NCI-H82 treated with DMSO at 0.1 percent for 48 hours (cell line): Measurements from ENCODE around the gene SERPIND1.
"Not testable (repeated sequence)": the region's sequence is repeated elsewhere in the genome, so short reads cannot be mapped to it uniquely, and the experiment has no call there.

ENCODE experiments used
- DNase-seq: peaks from one replicate; lab custom pipeline; 2025; ENCODE audit not compliant: unreplicated experiment; lab: John Stamatoyannopoulos, UW

Gene SERPIND1, protein sequence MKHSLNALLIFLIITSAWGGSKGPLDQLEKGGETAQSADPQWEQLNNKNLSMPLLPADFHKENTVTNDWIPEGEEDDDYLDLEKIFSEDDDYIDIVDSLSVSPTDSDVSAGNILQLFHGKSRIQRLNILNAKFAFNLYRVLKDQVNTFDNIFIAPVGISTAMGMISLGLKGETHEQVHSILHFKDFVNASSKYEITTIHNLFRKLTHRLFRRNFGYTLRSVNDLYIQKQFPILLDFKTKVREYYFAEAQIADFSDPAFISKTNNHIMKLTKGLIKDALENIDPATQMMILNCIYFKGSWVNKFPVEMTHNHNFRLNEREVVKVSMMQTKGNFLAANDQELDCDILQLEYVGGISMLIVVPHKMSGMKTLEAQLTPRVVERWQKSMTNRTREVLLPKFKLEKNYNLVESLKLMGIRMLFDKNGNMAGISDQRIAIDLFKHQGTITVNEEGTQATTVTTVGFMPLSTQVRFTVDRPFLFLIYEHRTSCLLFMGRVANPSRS

DNA sequence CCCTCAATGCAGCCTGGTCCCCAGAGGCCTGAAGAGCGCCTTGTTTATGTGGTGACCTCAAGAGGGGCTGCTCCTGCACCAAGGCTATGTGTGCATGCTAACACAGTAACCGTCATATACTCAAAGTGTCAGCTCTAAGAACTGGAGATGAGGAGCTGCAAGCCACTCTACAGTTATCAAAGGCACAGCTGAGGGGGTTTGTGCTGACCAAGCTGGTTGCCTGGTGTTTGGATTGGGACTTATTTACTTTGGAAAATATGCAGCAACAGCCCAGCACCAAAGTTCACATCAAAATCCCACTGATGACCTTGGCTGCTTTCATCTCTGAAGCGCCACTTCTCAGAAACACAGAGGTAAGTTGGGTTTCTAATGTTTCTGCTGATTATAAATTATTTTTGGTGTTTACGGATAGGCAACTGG, at the start of gene SERPIND1:
Gene SERPIND1, plus strand, starts transcription at position 321 of the 420 bp plus-strand sequence. CDS start 5,200 bp downstream, outside the sequence.
- no peak for DNase-seq

DNA sequence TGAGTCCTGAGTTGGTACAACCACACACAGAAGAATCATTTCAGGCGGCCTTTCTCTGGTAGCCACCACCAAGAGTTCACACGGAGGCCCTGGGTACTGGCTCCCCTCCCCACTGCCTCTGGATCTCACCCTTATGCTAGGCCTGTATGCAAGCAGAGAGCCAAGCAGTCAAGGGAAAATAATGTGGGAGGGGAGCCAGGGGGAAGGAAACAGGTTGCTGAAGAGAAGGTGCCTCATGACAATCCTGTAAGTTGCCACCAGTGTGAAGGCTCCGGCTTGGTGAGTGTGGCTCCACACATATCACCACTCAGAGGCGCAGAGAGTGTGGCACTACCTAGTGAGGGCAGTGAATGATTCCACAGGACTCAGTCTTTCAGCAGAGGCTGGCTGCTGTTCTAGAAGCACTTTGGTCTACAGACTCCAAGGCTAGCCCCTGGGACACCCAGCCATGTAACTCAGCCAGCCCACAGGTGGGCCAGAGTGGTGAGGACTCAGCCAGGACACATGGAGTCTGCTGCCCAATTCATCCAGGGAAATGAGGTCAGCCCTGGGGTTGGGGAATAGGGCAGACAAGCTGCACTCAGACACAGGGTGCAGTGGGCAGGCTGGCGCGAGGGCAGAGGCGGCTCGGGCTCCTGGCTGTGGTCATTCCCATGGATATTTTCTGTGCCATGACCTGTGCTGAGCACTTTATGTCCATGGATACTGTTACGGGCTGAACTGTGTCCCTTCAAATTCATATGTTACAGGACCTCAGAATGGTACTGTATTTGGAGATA, 49.0 kb upstream of the SERPIND1 start:
- DNase-seq = no peak

DNA sequence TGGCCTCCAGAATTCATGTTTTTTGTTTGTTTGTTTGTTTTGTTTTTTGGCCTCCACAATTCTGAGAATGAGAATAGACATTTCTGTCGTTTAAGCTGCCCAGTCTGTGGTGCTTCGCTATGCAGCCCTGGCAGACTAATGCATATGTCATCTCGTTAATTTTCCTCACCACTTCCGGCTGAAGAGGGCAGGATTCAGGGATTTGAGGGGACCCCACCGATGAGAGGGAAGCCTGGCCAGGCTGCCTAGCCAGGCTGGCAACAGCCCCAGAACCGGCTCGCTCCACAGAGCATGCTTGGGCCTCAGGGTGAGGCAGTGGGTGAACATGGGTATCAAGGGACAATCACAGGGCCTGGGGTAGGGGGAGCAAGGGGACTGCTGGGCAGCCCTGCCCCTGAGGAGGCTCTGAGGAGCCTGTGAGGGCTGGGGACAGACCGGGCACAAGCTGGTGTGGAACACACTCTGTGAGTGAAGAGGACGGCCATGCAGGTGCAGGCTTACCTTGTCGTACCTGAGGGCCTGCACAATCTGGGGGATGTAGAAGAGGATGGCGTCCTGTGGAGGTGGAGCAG, 47.8 kb upstream of the SERPIND1 start:
- no peak for DNase-seq

DNA sequence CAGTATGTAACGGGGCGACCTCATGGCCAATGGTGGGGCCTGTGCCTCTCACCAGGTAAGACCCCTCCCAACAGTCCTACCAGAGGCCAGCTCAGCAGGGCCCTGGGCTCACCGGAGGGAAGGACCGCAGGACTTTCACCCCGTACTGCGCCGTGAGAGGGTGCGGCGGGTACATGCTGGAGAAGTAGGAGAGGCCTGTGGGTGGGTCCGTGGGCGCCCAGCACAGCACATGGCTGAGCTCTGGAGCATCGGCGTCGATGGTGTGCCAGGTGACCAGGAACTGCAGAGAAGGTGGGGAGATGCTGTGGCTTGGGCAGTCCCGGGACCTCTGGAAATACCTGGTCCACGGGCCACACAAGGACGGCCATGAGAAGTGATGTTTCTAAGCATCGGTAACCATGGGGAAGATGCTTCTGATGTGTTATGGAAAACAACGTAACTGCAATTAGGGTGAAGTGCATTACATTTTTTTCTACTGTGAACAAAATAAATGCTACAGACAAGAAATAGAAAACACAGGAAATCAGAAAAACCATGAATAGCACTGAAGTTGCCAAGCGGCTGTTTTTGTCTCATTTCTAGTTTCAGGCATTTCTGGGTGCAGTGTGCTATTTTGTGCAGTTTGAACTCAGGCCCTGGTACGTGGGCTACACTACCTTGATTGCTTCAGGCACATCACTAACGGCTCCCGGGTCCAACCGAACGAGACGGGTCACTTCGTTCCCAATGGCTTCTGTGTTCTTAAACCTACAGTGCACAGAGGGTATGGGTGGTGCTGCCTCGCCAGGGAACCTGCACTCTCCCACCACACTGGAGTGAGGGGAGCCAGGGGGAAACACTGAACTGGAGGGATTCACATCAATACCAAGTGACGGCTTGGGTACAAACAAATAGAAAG, 46.5 kb upstream of the SERPIND1 start:
- DNase-seq = no peak

DNA sequence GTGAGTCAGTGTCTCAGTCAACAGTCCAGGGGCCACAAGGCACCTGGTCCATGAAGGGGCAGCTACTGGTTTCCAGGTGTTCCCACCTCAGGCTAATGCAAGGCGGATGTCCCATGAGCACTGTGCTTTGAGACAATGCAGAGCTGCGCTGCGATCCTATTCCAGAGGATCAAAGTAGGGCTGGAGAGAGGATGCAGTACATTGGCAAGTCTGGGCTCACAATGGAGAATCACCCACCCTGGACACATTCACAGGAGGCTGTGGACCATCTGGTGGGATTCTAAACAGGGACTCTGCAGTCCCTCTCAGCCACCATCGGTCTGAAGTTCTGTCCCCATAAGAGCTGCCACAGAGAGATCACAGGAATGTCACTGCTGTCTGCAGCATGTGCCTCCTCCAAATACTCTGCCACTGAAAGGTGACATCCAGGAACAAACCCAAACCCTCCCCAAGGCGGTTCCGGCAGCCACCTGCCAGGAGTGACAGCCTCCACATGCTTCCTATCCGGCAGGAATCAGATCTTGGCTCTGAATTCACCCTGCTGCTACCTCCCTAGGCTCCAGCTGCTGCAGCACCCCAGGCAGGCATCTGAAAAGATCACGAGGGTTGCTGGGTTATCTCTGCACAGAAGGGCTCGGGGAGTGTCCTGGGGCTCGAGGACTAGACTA, 45.3 kb upstream of the SERPIND1 start:
- no peak for DNase-seq

DNA sequence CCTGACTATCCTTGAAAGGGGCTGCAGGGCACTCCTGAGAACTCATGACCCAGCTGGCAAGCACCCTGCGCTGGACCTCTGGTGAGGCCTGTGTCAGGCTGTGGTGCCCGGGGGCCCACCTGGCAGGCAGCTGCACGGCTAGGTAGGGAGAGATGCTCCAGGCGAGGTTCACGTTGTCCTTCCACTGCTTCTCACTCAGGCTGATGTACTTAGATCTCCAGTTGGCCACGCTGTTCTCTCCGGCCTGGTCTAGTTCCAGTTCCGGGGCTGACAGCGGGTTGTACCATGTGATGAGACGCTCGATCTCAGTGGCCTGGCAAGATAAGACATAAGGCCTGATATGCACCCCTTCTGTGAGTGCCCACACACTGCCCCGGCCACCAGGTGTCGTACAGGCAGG, 44.7 kb upstream of the SERPIND1 start:
- no peak for DNase-seq

DNA sequence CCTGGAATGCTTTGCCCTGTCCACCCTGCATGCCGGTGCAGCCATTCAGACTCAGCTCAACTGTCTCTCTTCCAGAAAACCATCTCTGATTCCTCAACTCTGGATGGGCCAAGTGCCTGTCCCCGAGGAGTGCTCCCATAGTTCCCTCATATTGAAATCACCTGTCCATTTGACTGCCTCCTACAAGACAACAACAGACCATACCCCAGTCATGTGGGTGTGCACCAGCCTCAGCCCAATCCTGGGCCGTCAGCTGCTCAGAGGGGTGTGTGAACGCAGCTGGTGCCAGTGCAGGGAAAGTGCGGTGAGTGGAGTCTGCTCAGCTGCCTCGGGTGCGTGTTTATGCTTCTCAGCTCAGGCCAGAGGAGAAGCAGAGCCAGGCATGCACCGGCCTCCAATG, 41.5 kb upstream of the SERPIND1 start:
- DNase-seq = not testable (repeated sequence)

DNA sequence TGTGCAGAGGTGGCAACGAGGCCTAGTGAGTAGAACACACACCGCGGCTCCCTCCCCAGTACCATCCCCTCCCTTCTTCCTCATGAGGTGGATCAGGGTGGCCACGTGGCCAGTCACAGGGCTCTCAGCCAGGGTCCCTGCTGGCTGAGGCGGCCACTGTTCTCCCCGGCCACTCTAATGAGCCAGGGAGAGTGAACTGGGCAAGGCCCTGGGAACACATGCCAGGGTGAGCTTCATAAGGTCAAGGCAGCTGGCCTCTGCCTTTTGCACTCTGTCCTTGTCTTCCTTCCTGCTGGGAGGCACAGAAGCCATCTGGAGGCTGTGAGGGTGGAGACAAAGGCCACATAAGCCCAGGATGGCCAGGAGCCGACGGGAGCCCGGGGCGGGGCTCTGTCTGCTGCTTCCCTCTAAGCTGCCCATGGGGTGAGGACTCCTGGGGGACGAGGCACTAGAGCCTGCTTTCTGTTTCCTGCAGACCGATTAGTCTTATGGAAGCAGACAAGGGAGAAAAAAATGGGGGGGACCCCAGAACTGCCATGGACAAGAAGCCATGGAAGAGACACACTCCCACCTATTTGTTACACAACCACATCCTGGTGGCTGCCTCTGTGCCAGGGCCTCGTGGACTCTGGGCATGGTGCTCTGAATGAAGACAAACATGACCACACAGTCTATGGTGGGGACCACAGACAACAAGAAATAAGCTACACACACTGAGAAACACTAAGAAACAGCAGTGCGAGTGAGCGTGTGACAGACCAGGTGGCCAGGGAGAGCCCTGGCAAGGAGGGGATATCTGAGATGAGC, 38.4 kb upstream of the SERPIND1 start:
- not testable (repeated sequence) for DNase-seq

DNA sequence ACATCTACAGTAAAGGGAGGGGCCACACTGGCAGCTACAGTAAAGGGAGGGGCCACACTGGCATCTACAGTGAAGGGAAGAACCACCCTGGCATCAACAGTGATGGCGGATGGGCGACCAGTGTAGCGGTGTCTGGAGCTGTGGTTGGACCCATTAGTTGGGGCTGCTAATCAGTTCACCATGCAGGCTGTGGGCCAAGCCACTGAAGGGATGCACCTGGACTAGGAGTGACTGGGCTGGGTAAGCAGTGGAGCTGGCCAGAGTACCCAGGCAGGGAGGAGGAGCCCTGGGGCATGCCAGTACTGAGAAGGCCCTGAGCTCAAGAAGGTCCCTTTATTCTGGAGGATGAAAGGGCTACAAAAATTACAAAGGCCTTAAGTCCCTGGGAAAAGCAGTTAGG, 37.0 kb upstream of the SERPIND1 start:
- DNase-seq = not testable (repeated sequence)

DNA sequence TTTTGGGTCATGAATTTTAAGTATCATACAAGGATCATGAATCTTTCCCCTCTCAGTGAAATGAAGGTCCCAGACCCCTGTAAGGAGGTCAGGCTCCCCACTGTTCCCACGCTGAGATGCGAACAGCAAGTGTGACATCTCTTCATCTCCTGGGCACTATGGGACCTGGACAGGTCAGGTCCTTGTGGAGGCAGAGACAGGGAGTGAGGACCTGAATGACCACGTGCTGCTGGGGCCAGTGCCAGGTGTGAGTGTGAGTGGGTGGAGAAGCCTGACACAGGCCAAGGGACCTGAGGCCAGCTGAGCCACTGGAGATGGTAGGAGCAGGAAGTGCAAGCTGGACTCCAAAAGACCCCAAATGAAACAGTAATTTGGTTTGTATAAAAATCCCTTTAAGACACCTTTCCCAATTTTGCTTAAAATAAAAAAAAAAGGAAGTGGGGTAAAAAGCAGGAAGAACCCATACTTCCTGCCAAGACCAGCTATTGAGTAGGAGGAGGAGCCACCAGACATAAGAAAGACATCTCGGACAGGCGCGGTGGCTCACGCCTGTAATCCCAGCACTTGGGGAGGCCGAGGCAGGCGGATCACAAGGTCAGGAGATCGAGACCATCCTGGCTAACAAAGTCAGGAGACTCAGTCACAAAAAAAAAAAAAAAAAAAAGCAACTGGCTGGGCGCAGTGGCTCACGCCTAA, 35.4 kb upstream of the SERPIND1 start:
- no peak for DNase-seq

DNA sequence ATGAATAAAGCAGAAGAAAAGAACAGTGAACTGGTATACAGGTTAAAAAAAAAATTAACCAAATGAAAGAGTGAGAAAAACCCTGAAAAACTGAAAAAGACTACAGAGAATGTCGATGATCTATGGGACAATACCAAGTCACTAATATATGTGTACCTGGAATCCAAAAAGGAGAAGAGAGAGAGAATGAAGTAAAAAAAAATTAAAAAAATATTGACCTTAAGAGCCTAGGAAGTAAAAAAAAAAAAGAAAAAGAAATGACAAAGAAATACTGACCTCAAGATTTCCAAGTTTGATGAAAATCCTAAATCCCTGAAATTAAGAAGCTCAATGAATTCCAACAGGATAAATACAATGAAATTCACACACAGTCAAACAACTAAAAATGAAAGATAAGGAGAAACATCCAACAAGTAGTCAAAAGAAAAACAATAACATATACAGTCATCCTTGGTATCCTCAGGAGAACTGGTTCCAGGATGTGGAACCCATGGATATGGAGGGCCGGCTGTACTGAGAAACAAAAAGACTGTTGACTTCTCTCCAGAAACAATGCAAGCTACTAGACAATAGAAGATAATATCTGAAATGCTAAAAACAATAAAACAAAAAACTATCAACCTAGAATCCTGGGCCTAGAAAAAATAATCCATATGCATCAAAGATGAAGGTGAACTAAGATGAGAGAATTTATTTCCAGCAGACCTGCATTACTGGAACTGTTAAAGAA, 33.5 kb upstream of the SERPIND1 start:
- no peak for DNase-seq

DNA sequence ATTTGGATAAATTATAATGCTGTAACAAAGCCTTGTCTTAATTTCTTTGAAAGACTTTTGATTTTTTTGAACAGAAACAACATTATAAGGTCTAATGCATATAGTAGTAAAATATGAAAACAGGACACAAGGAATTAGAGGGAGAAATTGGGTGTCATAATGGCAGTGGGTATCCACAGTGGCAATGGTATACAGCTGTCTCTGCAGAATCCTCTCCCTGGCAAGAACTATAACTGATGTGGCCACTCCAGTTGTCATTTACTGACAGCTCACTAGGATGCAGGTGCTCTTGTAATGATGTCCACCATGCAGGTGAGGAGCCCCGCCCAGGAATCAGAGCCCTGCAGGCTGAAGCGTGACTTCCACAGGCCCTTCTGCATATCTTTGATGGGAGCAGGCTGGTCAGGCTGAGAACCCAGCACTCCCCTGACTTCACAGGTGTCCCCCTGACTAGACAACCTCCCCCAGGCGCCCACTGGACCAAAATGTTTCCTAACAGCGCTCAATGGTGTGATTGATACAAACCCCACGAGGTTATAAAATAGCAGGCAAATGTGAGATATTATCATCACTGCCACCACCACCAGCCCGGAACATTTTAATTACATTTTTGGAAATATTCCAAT, 32.8 kb upstream of the SERPIND1 start:
- DNase-seq = no peak

DNA sequence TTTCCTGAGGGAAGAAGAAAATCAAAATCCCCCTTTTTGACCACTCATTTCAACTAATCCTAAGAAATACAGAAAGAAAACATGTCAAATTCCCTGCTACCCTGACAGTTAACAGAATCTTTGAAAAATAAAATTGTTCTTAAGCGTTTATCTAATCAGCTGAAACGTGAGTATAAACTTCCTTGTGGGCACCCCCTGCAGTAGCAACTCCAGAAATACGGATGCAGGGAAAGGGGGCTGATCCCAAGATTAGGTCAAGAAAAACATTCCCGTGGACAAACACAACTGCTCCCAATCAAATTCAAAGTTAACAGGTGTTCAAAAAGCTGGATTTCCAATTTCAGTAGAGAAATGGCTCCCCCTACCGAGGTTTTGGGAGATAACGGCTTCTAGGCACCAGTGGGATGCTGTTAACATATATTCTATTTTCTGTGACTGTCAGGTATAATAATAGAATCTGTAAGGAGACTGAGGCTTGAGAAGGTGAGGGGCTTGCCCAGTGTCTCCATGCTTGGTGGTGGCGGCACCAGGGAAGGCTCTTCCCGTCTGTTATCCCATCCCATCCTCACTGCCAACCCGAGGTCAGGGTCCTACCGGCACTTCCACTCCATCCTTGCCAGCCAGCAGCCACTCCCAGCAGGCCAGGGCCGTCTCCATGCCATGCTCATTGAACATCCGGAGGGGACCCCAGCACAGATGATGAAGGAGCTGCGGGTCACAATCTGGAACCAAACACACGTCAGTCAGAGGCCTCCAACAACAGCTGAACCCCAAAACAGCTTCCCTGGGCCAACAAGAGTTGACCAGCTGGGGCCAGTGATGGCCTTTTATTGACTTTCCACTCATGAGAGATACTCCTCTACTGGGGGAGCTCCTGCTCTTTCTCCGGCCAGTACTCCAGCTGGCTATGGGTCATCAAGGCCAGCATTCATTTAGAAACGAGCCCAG, 32.0 kb upstream of the SERPIND1 start:
- peak; percentile 16 for DNase-seq

DNA sequence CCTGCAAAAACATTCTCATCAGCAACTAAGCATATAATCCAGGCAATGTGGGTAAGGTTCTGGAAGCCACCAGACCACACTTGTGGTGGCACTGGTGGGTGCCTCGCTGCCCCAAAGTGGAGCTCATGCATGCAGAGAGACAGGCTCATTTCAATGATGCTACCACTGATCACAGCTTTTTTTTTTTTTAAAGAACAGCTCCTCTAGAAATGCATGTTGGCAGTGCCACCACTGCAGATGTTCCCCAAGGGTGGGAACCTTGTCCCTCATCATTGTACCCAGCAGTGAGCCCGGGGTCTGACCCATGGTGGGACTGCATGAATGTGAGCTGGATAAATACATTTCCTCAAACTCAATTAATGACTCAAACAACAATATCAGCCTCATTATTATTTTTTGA, 31.1 kb upstream of the SERPIND1 start:
- no peak for DNase-seq

DNA sequence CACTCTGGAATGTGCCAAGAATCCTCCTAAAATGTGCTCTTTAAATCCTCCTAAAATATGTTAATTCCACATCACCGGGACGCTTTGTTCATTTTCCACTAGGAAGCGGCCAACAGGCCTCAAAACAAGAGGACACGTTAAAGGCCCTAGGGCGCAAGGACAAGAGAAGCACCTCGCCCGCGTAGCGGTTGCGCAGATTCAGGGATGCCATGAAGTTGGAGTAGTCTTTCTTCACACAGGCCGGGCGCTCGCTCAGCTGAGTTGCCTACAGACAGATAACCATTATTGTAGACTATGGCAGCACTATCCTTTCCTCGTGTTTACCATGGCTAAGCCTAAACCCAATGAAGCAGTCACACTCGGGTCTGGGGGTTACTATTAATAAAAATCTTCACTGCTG, 29.5 kb upstream of the SERPIND1 start:
- no peak for DNase-seq

DNA sequence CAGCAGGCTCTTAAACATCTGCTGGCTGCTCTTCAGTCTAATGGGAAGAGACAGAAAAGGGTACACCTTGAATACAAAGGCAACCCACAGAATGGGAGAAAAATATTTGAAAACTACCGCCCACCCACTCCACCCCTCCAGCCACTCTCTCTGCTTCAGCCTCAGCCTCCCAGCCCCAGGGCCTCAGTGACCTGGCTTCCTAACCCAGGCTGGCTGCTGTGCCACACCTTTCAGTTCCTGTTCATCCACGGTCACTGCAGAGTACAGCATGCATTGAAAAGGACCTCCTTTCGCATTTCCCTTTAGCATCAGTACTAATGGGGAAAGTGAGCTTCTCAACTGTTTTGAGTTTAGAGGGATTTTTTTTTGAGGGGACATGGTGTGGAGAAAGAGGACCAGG, 28.8 kb upstream of the SERPIND1 start:
- DNase-seq = no peak
